Astrocyte (in vitro differentiated cells and primary cell): ENCODE data around the gene MYLK3. TPM values are rescaled to one million over a fixed set of nuclear protein-coding genes. Genes with fewer than 3 reads are reported as not detected.

Source experiments
- DNase-seq: peaks from one replicate; pipeline ENCODE4 v3.0.0-alpha.2; 2010; ENCODE audit warnings: low read depth
- FAIRE-seq: peaks from 2 replicates; lab custom pipeline; 2011; peaks lifted over from hg19 to GRCh38; lab: Jason Lieb, UNC
- H2AFZ ChIP-seq: 2 replicates; pipeline ENCODE4 v1.6.0; 2012; ENCODE audit warnings: low read depth, low read length, inconsistent platforms
- H3K27ac ChIP-seq: 2 replicates; pipeline ENCODE4 v1.5.1; 2011; ENCODE audit warnings: low read depth, low read length, inconsistent platforms
- H3K27me3 ChIP-seq: 2 replicates; pipeline ENCODE4 v1.6.0; 2011; ENCODE audit warnings: low read length, inconsistent platforms; ENCODE audit not compliant: insufficient read depth
- H3K36me3 ChIP-seq: 2 replicates; pipeline ENCODE4 v1.5.1; 2011; ENCODE audit warnings: low read length, inconsistent platforms; ENCODE audit not compliant: insufficient read depth
- H3K4me1 ChIP-seq: 2 replicates; pipeline ENCODE4 v1.5.1; 2011; ENCODE audit warnings: low read length, inconsistent platforms; ENCODE audit not compliant: insufficient read depth
- H3K4me2 ChIP-seq: 2 replicates; pipeline ENCODE4 v1.6.0; 2012; ENCODE audit warnings: low read length, inconsistent platforms
- H3K4me3 ChIP-seq: 2 replicates; pipeline ENCODE4 v1.5.1; 2011; ENCODE audit warnings: low read depth, mild to moderate bottlenecking, low read length, inconsistent platforms; ENCODE audit not compliant: insufficient read depth
- H3K79me2 ChIP-seq: 2 replicates; pipeline ENCODE4 v1.6.0; 2012; ENCODE audit warnings: mild to moderate bottlenecking, low read length, inconsistent platforms; ENCODE audit not compliant: insufficient read depth
- H3K9ac ChIP-seq: 2 replicates; pipeline ENCODE4 v1.6.0; 2012; ENCODE audit warnings: mild to moderate bottlenecking, low read length, inconsistent platforms
- H3K9me3 ChIP-seq: 2 replicates; pipeline ENCODE4 v1.5.1; 2012; ENCODE audit warnings: low read depth, mild to moderate bottlenecking, low read length, inconsistent platforms; ENCODE audit not compliant: insufficient read depth
- H4K20me1 ChIP-seq: 2 replicates; pipeline ENCODE4 v1.6.0; 2012; ENCODE audit warnings: low read length, inconsistent platforms; ENCODE audit not compliant: insufficient read depth
- H3K27ac Mint-ChIP-seq: one replicate; pipeline ENCODE4 v1.8.0; 2021; ENCODE audit warnings: mild to moderate bottlenecking, mixed read lengths; ENCODE audit not compliant: unreplicated experiment
- H3K27me3 Mint-ChIP-seq: one replicate; pipeline ENCODE4 v1.8.0; 2021; ENCODE audit warnings: low read depth, mixed read lengths; ENCODE audit not compliant: unreplicated experiment
- H3K36me3 Mint-ChIP-seq: one replicate; pipeline ENCODE4 v1.8.0; 2021; ENCODE audit warnings: low read depth, mixed read lengths; ENCODE audit not compliant: unreplicated experiment
- H3K4me1 Mint-ChIP-seq: one replicate; pipeline ENCODE4 v1.8.0; 2021; ENCODE audit warnings: low read depth, mixed read lengths; ENCODE audit not compliant: unreplicated experiment
- H3K4me3 Mint-ChIP-seq: one replicate; pipeline ENCODE4 v1.8.0; 2021; ENCODE audit warnings: mild to moderate bottlenecking, moderate library complexity, mixed read lengths; ENCODE audit not compliant: unreplicated experiment
- H3K9me3 Mint-ChIP-seq: one replicate; pipeline ENCODE4 v1.8.0; 2021; ENCODE audit warnings: mild to moderate bottlenecking, mixed read lengths; ENCODE audit not compliant: unreplicated experiment
- EZH2 ChIP-seq: IDR thresholded peaks from 2 replicates; pipeline ENCODE4 v1.6.1; 2012; ENCODE audit warnings: mild to moderate bottlenecking, low read length, inconsistent platforms; ENCODE audit not compliant: insufficient read depth
- total RNA-seq: library from RNA; stranded (reverse); gene quantifications from 2 replicates; pipeline ENCODE4 v1.2.1, GENCODE V29; 2021
- TF ChIP-seq, protein P1 (sequence below): IDR thresholded peaks from 2 replicates; pipeline ENCODE4 v1.5.1; 2011; ENCODE audit warnings: low read depth, mild to moderate bottlenecking, inconsistent platforms, low read length, moderate library complexity; ENCODE audit not compliant: insufficient read depth

The MYLK3 gene
- total RNA-seq, 1 donor from 2014 or later, result 1.3 TPM

DNA sequence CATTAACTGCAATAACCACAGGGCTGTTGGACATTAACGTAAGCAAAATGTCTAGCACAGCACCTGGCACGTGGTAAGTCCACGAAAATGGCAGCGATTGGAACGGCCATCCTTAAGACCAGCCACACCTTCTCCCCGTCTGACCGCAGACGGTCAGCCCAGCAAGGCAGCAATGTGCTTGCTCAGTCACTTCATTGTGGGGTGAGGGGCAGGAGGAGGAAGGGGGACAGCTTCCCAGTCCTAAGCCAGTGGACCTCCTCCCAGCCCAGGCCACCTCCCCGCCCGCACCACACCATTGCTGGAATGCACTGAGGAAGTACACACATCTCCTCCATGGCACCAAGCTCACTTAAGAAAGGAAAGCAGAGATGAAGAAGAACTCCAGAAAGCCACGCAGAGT lies 8.6 kb upstream of the MYLK3 start:
- H2AFZ ChIP-seq, result no peak overlapping the region
- no peaks in the 10 kb centered on the region for H3K36me3 ChIP-seq
- Mint-ChIP-seq H3K27ac (no peak overlapping the region), H3K27me3 (peaks cover 22% of the 10 kb centered on the region), H3K9me3 (peaks cover 3% of the 10 kb centered on the region), H3K4me3 (no peak overlapping the region), H3K4me1 (no peaks in the 10 kb centered on the region), H3K36me3 (no peaks in the 10 kb centered on the region)
- TF ChIP-seq, protein P1, sequence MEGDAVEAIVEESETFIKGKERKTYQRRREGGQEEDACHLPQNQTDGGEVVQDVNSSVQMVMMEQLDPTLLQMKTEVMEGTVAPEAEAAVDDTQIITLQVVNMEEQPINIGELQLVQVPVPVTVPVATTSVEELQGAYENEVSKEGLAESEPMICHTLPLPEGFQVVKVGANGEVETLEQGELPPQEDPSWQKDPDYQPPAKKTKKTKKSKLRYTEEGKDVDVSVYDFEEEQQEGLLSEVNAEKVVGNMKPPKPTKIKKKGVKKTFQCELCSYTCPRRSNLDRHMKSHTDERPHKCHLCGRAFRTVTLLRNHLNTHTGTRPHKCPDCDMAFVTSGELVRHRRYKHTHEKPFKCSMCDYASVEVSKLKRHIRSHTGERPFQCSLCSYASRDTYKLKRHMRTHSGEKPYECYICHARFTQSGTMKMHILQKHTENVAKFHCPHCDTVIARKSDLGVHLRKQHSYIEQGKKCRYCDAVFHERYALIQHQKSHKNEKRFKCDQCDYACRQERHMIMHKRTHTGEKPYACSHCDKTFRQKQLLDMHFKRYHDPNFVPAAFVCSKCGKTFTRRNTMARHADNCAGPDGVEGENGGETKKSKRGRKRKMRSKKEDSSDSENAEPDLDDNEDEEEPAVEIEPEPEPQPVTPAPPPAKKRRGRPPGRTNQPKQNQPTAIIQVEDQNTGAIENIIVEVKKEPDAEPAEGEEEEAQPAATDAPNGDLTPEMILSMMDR, result no peak
- TF ChIP-seq EZH2, result no peak
- H3K4me3 ChIP-seq, result no peak overlapping the region
- H3K4me1 ChIP-seq, result no peaks in the 10 kb centered on the region
- no peak for DNase-seq
- no peaks in the 10 kb centered on the region for H3K79me2 ChIP-seq
- no peak overlapping the region for H3K4me2 ChIP-seq
- peaks cover 22% of the 10 kb centered on the region for H3K27me3 ChIP-seq
- no peak for FAIRE-seq
- no peak overlapping the region for H3K27ac ChIP-seq
- H4K20me1 ChIP-seq, result no peaks in the 10 kb centered on the region
- no peaks in the 10 kb centered on the region for H3K9me3 ChIP-seq
- H3K9ac ChIP-seq, result no peak overlapping the region

DNA sequence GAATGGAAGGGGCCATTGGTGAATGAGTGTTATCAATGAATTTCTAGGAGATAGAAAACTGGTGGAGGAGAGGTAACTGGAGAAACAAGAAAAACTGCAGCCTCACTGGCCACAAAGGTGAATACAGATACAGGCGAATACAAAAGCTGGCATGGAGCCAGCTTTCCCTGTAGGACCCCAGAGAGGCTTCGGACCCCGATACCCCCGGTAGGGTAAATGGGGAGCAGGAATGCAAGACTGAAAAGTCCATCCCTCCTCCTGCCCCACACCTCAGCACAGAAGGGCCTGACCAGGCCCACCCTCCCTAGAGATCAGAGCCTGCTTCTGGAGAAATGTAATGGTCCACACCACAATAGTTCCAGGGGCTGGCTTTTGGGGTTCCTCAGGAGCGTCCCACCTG lies 4.9 kb upstream of the MYLK3 start:
- no peak for FAIRE-seq
- no peak overlapping the region for H3K4me3 ChIP-seq
- H3K9me3 Mint-ChIP-seq, result no peaks in the 10 kb centered on the region

DNA sequence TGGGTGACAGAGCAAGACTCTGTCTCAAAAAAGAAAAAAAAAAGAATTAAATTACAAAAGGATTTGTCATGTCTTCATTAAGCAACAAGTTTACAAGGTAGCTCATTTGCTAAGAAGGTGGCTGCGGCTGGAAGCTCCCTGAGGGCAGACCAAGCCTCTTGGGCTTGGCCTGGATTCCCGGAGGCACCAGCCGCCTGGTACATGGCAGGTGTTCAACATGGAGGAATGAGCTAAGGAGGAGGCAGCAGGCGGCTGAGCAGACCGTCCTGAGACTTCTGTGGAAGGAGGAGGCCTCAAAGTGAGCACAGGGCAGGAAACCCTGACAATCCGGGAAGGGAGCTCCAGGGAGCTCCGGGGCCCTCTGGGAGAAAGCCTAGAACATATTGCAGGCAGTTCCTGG lies 3.2 kb upstream of the MYLK3 start:
- H3K27me3 Mint-ChIP-seq, result no peaks in the 10 kb centered on the region
- no peak overlapping the region for H3K4me3 ChIP-seq
- no peak for TF ChIP-seq EZH2
- TF ChIP-seq, protein P1, result no peak
- H3K4me1 ChIP-seq, result no peaks in the 10 kb centered on the region
- no peak overlapping the region for H3K4me3 Mint-ChIP-seq
- no peak overlapping the region for H3K9ac ChIP-seq
- H3K4me2 ChIP-seq, result no peak overlapping the region
- H4K20me1 ChIP-seq, result no peaks in the 10 kb centered on the region
- no peaks in the 10 kb centered on the region for H3K9me3 Mint-ChIP-seq
- FAIRE-seq, result no peak
- DNase-seq, result no peak
- no peaks in the 10 kb centered on the region for H3K79me2 ChIP-seq
- no peak overlapping the region for H3K27ac Mint-ChIP-seq
- no peaks in the 10 kb centered on the region for H3K36me3 ChIP-seq
- no peak overlapping the region for H2AFZ ChIP-seq
- H3K4me1 Mint-ChIP-seq, result peaks cover 11% of the 10 kb centered on the region
- H3K27me3 ChIP-seq, result peaks cover 4% of the 10 kb centered on the region
- no peaks in the 10 kb centered on the region for H3K9me3 ChIP-seq
- no peaks in the 10 kb centered on the region for H3K36me3 Mint-ChIP-seq
- H3K27ac ChIP-seq, result no peak overlapping the region

More for the DNA sequence above, 4.9 kb upstream of the MYLK3 start:
- H3K36me3 Mint-ChIP-seq, result no peaks in the 10 kb centered on the region
- H3K27me3 Mint-ChIP-seq, result no peaks in the 10 kb centered on the region
- no peak for TF ChIP-seq EZH2
- TF ChIP-seq, protein P1, result no peak
- Histone ChIP-seq H3K4me1 (no peaks in the 10 kb centered on the region), H4K20me1 (no peaks in the 10 kb centered on the region), H3K9ac (no peak overlapping the region), H3K27ac (no peak overlapping the region), H3K36me3 (no peaks in the 10 kb centered on the region), H2AFZ (no peak overlapping the region), H3K79me2 (no peaks in the 10 kb centered on the region), H3K4me2 (no peak overlapping the region), H3K9me3 (no peaks in the 10 kb centered on the region), H3K27me3 (peaks cover 12% of the 10 kb centered on the region)
- no peak for DNase-seq
- H3K27ac Mint-ChIP-seq, result no peak overlapping the region
- peaks cover 11% of the 10 kb centered on the region for H3K4me1 Mint-ChIP-seq
- H3K4me3 Mint-ChIP-seq, result no peak overlapping the region
